Psoas muscle (tissue), 8 donors: Measurements from ENCODE around the gene TBCD. TPM values are rescaled to one million over a fixed set of nuclear protein-coding genes. Genes with fewer than 3 reads are reported as not detected.
"Not testable (repeated sequence)": the region's sequence is repeated elsewhere in the genome, so short reads cannot be mapped to it uniquely, and the experiment has no call there.

Source experiments
- ATAC-seq, 4 donors: fragments of 200-7000 bp; cut with Tn5 transposase; one replicate each; pipeline ENCODE4 v1.9.1; 2020; ENCODE audit warnings: moderate library complexity in 3 of 4, mild to moderate bottlenecking in 2 of 4
- DNase-seq, 2 donors: peaks; one replicate each; pipeline ENCODE4 v3.0.0-alpha.2; 2020
- H3K27ac ChIP-seq: fragments of 200-600 bp; one replicate; pipeline ENCODE4 v1.8.0; 2022
- H3K27me3 ChIP-seq, 3 donors: fragments of 200-600 bp in 1 of 3; one replicate each; pipeline versions ENCODE4 v1.6.1 to v1.8.0; 2013 to 2022; ENCODE audit warnings: low read length in 2 of 3, mild to moderate bottlenecking in 2 of 3, moderate library complexity in 1 of 3; ENCODE audit not compliant: insufficient read depth in 3 of 3
- H3K36me3 ChIP-seq, 2 donors: fragments of 200-600 bp in 1 of 2; one replicate each; pipeline versions ENCODE4 v1.6.1 to v1.8.0; 2013 to 2022; ENCODE audit warnings: low read depth in 1 of 2, mild to moderate bottlenecking in 1 of 2, moderate library complexity in 1 of 2; ENCODE audit not compliant: insufficient read depth in 1 of 2
- H3K4me1 ChIP-seq: fragments of 200-600 bp; one replicate; pipeline ENCODE4 v1.8.0; 2022
- H3K4me3 ChIP-seq: fragments of 200-600 bp; one replicate; pipeline ENCODE4 v1.8.0; 2022; ENCODE audit warnings: mild to moderate bottlenecking
- H3K9me3 ChIP-seq: fragments of 200-600 bp; one replicate; pipeline ENCODE4 v1.8.0; 2022
- CTCF ChIP-seq: fragments of 200-600 bp; IDR thresholded peaks from one replicate; pipeline ENCODE4 v1.8.0; 2022; ENCODE audit warnings: antibody characterized with exemption
- WGBS, 3 donors: extraction: QIAGEN DNeasy Blood & Tissue Kit; methylation state at CpG; one replicate each; pipeline versions ENCODE4 v1.1.6 to v1.1.7; 2013; 5-methylcytosine and 5-hydroxymethylcytosine counted together
- intact Hi-C, 2 donors: fragments of 100-400 bp; cut with DNase I; formaldehyde crosslinking; loops; one replicate each; pipeline versions ENCODE4 v1.11.0 to v1.14.2; 2022
- polyA plus RNA-seq, 3 donors: library from polyadenylated mRNA; stranded (reverse); fragments of 200-250 nt; gene quantifications; one replicate each; pipeline ENCODE4 v1.2.3, GENCODE V29; 2013
- total RNA-seq, 4 donors: library from RNA; stranded (reverse); fragmentation: NEBNext Ultra II Directional in 2 of 4; extraction: Animal tissue kit (Norgen Biotek cat#: 25700) in 2 of 4; gene quantifications; one replicate each; pipeline versions ENCODE4 v1.2.1 to v1.2.4, GENCODE V29; 2021 to 2023
- donor health status: healthy with polysubstance abuse.
- donor health status: DM: no; HTN: no; CAD: no; lungs with moderate emphysema.
- donor health status: Bipolar disorder and iron deficiency.
- donor health status: healthy.
- donor health status: DM: yes; HTN: yes; CAD: no.
- donor health status: DM: no; HTN: no; CAD: no.
- donor health status: DM: no; HTN: no; CAD: no.
- donor health status: DM: yes; HTN: yes; CAD: no.

TBCD gene
- total and polyA plus RNA-seq, 7 donors, result 28.2 to 65.0 (median 36.5) TPM

GRCh38 chr17:82949361-82949760, 197.5 kb downstream of the TBCD start:
- no peak for ATAC-seq
- 95 to 98% (median 96%) methylated on average over 20 of the region's 20 CpGs for WGBS, 3 donors
- no peaks in the 10 kb centered on the region for H3K4me1 ChIP-seq
- no peaks in the 10 kb centered on the region for H3K36me3 ChIP-seq
- H3K4me3 ChIP-seq, result no peak overlapping the region
- no peaks in the 10 kb centered on the region for H3K27me3 ChIP-seq
- no peak overlapping the region for H3K27ac ChIP-seq
- no peak for TF ChIP-seq CTCF
- intact Hi-C loops, result no loop called here
- peaks cover 18% of the 10 kb centered on the region for H3K9me3 ChIP-seq
- DNase-seq, result peak; percentile 1 to 24

GRCh38 chr17:82949984-82950383, 198.1 kb downstream of the TBCD start:
- Histone ChIP-seq H3K36me3 (no peaks in the 10 kb centered on the region), H3K27ac (no peak overlapping the region), H3K4me1 (no peaks in the 10 kb centered on the region), H3K4me3 (no peak overlapping the region), H3K27me3 (no peaks in the 10 kb centered on the region), H3K9me3 (peaks cover 13% of the 10 kb centered on the region)
- ATAC-seq, result no peak
- peak; percentile 3 to 35 for DNase-seq
- no peak for TF ChIP-seq CTCF
- WGBS, 3 donors, result 94 to 98% (median 98%) methylated on average over 10 of the region's 10 CpGs
- intact Hi-C loops, result no loop called here

- intact Hi-C loops, result no loop called here
- H3K4me3 ChIP-seq, result no peak overlapping the region
- ATAC-seq, result no peak
- peaks cover 7% of the 10 kb centered on the region for H3K9me3 ChIP-seq
- no peaks in the 10 kb centered on the region for H3K4me1 ChIP-seq
- peak in 1 of 2 donors; percentile 10 for DNase-seq
- no peaks in the 10 kb centered on the region for H3K36me3 ChIP-seq
- H3K27ac ChIP-seq, result no peak overlapping the region
- TF ChIP-seq CTCF, result no peak
- no peaks in the 10 kb centered on the region for H3K27me3 ChIP-seq
- 82 to 88% (median 86%) methylated on average over 18 of the region's 18 CpGs for WGBS, 3 donors
Measured at GRCh38 chr17:82950525-82951102, 198.7 kb downstream of the TBCD start.

- no peak overlapping the region for H3K4me3 ChIP-seq
- TF ChIP-seq CTCF, result no peak
- ATAC-seq (no peak), DNase-seq (peak; percentile 5 to 14)
- H3K27me3 ChIP-seq, result no peaks in the 10 kb centered on the region
- H3K9me3 ChIP-seq, result no peaks in the 10 kb centered on the region
- H3K36me3 ChIP-seq, result peaks cover 0 to 4% of the 10 kb centered on the region in 2 donors
- WGBS, 3 donors, result 98 to 99% (median 98%) methylated on average over 13 of the region's 13 CpGs
- no peaks in the 10 kb centered on the region for H3K4me1 ChIP-seq
- no peak overlapping the region for H3K27ac ChIP-seq
- intact Hi-C loops, result no loop called here
Measured at GRCh38 chr17:82952019-82952418, 200.2 kb downstream of the TBCD start.

GRCh38 chr17:82955106-82955505, 203.2 kb downstream of the TBCD start:
- H3K4me3 ChIP-seq, H3K9me3 ChIP-seq, intact Hi-C loops, ATAC-seq, DNase-seq, H3K4me1 ChIP-seq, H3K36me3 ChIP-seq, H3K27me3 ChIP-seq, H3K27ac ChIP-seq: not testable (repeated sequence)
- 91 to 94% (median 91%) methylated on average over 3 of the region's 3 CpGs for WGBS, 3 donors

- ATAC-seq, H3K9me3 ChIP-seq, H3K36me3 ChIP-seq, DNase-seq, H3K27ac ChIP-seq, H3K4me1 ChIP-seq, intact Hi-C loops, H3K27me3 ChIP-seq, H3K4me3 ChIP-seq: not testable (repeated sequence)
- 98 to 100% (median 98%) methylated on average over 3 to 4 of the region's 4 CpGs for WGBS, 3 donors
Measured at GRCh38 chr17:82955627-82956026, 203.8 kb downstream of the TBCD start.
